Activated naive CD4-positive, alpha-beta T cell treated with anti-CD3 and anti-CD28 coated beads, Interleukin-2, amount 50 U/mL, for 24 hours (primary cell): Measurements from ENCODE around the gene CCDC81.
"Not testable (repeated sequence)": the region's sequence is repeated elsewhere in the genome, so short reads cannot be mapped to it uniquely, and the experiment has no call there.

Experiments
- H3K27ac Mint-ChIP-seq: one replicate; pipeline ENCODE4 v1.8.0; 2021; ENCODE audit warnings: mild to moderate bottlenecking, mixed read lengths
- H3K27me3 Mint-ChIP-seq: one replicate; pipeline ENCODE4 v1.8.0; 2021; ENCODE audit warnings: mixed read lengths
- H3K36me3 Mint-ChIP-seq: one replicate; pipeline ENCODE4 v1.8.0; 2021; ENCODE audit warnings: mixed read lengths
- H3K4me1 Mint-ChIP-seq: one replicate; pipeline ENCODE4 v1.8.0; 2021; ENCODE audit warnings: mixed read lengths
- H3K4me3 Mint-ChIP-seq: one replicate; pipeline ENCODE4 v1.8.0; 2021; ENCODE audit warnings: mild to moderate bottlenecking, mixed read lengths
- H3K9me3 Mint-ChIP-seq: one replicate; pipeline ENCODE4 v1.8.0; 2021; ENCODE audit warnings: mixed read lengths

The CCDC81 gene

GRCh38 chr11:86416494-86416893 is 41.8 kb downstream of the CCDC81 start:
- Mint-ChIP-seq H3K9me3 (no peaks in the 10 kb centered on the region), H3K36me3 (peaks cover 2% of the 10 kb centered on the region), H3K4me3 (no peak overlapping the region), H3K4me1 (no peaks in the 10 kb centered on the region), H3K27ac (no peak overlapping the region), H3K27me3 (no peaks in the 10 kb centered on the region)

GRCh38 chr11:86416951-86417350 is 42.3 kb downstream of the CCDC81 start:
- H3K9me3 Mint-ChIP-seq, H3K4me1 Mint-ChIP-seq, H3K4me3 Mint-ChIP-seq, H3K36me3 Mint-ChIP-seq, H3K27me3 Mint-ChIP-seq, H3K27ac Mint-ChIP-seq: not testable (repeated sequence)

GRCh38 chr11:86418106-86418505 is 43.4 kb downstream of the CCDC81 start:
- Mint-ChIP-seq H3K9me3 (no peaks in the 10 kb centered on the region), H3K36me3 (peaks cover 5% of the 10 kb centered on the region), H3K4me1 (no peaks in the 10 kb centered on the region), H3K27me3 (no peaks in the 10 kb centered on the region), H3K4me3 (no peak overlapping the region), H3K27ac (no peak overlapping the region)

- Mint-ChIP-seq H3K9me3 (no peaks in the 10 kb centered on the region), H3K27ac (no peak overlapping the region)
These were observed 43.8 kb downstream of the CCDC81 start for GRCh38 chr11:86418513-86418912.

GRCh38 chr11:86418917-86419316 is 44.2 kb downstream of the CCDC81 start:
- no peaks in the 10 kb centered on the region for H3K9me3 Mint-ChIP-seq
- no peak overlapping the region for H3K4me3 Mint-ChIP-seq
- H3K4me1 Mint-ChIP-seq: no peaks in the 10 kb centered on the region
- H3K27ac Mint-ChIP-seq: no peak overlapping the region
- H3K36me3 Mint-ChIP-seq: peaks cover 8% of the 10 kb centered on the region
- no peaks in the 10 kb centered on the region for H3K27me3 Mint-ChIP-seq

More at GRCh38 chr11:86418513-86418912, 43.8 kb downstream of the CCDC81 start:
- Mint-ChIP-seq H3K36me3 (peaks cover 8% of the 10 kb centered on the region), H3K4me1 (no peaks in the 10 kb centered on the region), H3K4me3 (no peak overlapping the region), H3K27me3 (no peaks in the 10 kb centered on the region)

GRCh38 chr11:86421946-86422345 is 47.3 kb downstream of the CCDC81 start:
- peaks cover 8% of the 10 kb centered on the region for H3K36me3 Mint-ChIP-seq
- H3K27me3 Mint-ChIP-seq: no peaks in the 10 kb centered on the region
- H3K9me3 Mint-ChIP-seq: no peaks in the 10 kb centered on the region
- H3K27ac Mint-ChIP-seq: no peak overlapping the region
- H3K4me1 Mint-ChIP-seq: no peaks in the 10 kb centered on the region
- no peak overlapping the region for H3K4me3 Mint-ChIP-seq

- Mint-ChIP-seq H3K4me3 (no peak overlapping the region), H3K27ac (no peak overlapping the region), H3K36me3 (peaks cover 10% of the 10 kb centered on the region), H3K27me3 (no peaks in the 10 kb centered on the region), H3K4me1 (no peaks in the 10 kb centered on the region), H3K9me3 (no peaks in the 10 kb centered on the region)
These were observed 47.7 kb downstream of the CCDC81 start for GRCh38 chr11:86422371-86422770.

GRCh38 chr11:86423488-86423887 is 48.8 kb downstream of the CCDC81 start:
- H3K4me3 Mint-ChIP-seq, H3K27ac Mint-ChIP-seq, H3K4me1 Mint-ChIP-seq, H3K27me3 Mint-ChIP-seq, H3K9me3 Mint-ChIP-seq: not testable (repeated sequence)
- peaks cover 11% of the 10 kb centered on the region for H3K36me3 Mint-ChIP-seq

GRCh38 chr11:86427441-86427840 is 52.8 kb downstream of the CCDC81 start:
- Mint-ChIP-seq H3K9me3 (no peaks in the 10 kb centered on the region), H3K4me1 (no peaks in the 10 kb centered on the region), H3K27ac (no peak overlapping the region), H3K36me3 (peaks cover 13% of the 10 kb centered on the region), H3K27me3 (no peaks in the 10 kb centered on the region), H3K4me3 (no peak overlapping the region)

- Mint-ChIP-seq H3K4me3 (peak overlapping the region; percentile 33), H3K27ac (no peak overlapping the region), H3K36me3 (peaks cover 9% of the 10 kb centered on the region), H3K4me1 (no peaks in the 10 kb centered on the region), H3K27me3 (no peaks in the 10 kb centered on the region), H3K9me3 (no peaks in the 10 kb centered on the region)
These were observed 56.6 kb downstream of the CCDC81 start for GRCh38 chr11:86431258-86431657.

- not testable (repeated sequence) for H3K4me1 Mint-ChIP-seq, H3K9me3 Mint-ChIP-seq, H3K27ac Mint-ChIP-seq, H3K4me3 Mint-ChIP-seq, H3K36me3 Mint-ChIP-seq, H3K27me3 Mint-ChIP-seq
These were observed 58.8 kb downstream of the CCDC81 start for GRCh38 chr11:86433361-86434095.

GRCh38 chr11:86435711-86436110 is 61.0 kb downstream of the CCDC81 start:
- Mint-ChIP-seq H3K27me3 (no peaks in the 10 kb centered on the region), H3K9me3 (no peaks in the 10 kb centered on the region), H3K4me1 (no peaks in the 10 kb centered on the region), H3K36me3 (peaks cover 2% of the 10 kb centered on the region), H3K4me3 (no peak overlapping the region), H3K27ac (no peak overlapping the region)

GRCh38 chr11:86438685-86439084 is 64.0 kb downstream of the CCDC81 start:
- H3K4me3 Mint-ChIP-seq: no peak overlapping the region
- H3K27me3 Mint-ChIP-seq: no peaks in the 10 kb centered on the region
- H3K27ac Mint-ChIP-seq: no peak overlapping the region
- H3K4me1 Mint-ChIP-seq: peaks cover 2% of the 10 kb centered on the region
- no peaks in the 10 kb centered on the region for H3K9me3 Mint-ChIP-seq
- peaks cover under 1% of the 10 kb centered on the region for H3K36me3 Mint-ChIP-seq

- Mint-ChIP-seq H3K27ac (no peak overlapping the region), H3K36me3 (peaks cover 6% of the 10 kb centered on the region), H3K4me1 (peaks cover 9% of the 10 kb centered on the region), H3K9me3 (no peaks in the 10 kb centered on the region), H3K4me3 (no peak overlapping the region), H3K27me3 (no peaks in the 10 kb centered on the region)
These were observed 65.6 kb downstream of the CCDC81 start for GRCh38 chr11:86440305-86440716.

- H3K4me1 Mint-ChIP-seq: peaks cover 9% of the 10 kb centered on the region
- H3K36me3 Mint-ChIP-seq: peaks cover 6% of the 10 kb centered on the region
- H3K27me3 Mint-ChIP-seq: no peaks in the 10 kb centered on the region
- no peak overlapping the region for H3K27ac Mint-ChIP-seq
- H3K4me3 Mint-ChIP-seq: no peak overlapping the region
- no peaks in the 10 kb centered on the region for H3K9me3 Mint-ChIP-seq
These were observed 66.2 kb downstream of the CCDC81 start for GRCh38 chr11:86440843-86441242.

GRCh38 chr11:86442420-86442819 is 67.7 kb downstream of the CCDC81 start:
- Mint-ChIP-seq H3K4me3 (no peak overlapping the region), H3K9me3 (no peaks in the 10 kb centered on the region), H3K36me3 (peaks cover 6% of the 10 kb centered on the region), H3K4me1 (peaks cover 9% of the 10 kb centered on the region), H3K27ac (no peak overlapping the region), H3K27me3 (no peaks in the 10 kb centered on the region)

GRCh38 chr11:86442827-86443226 is 68.1 kb downstream of the CCDC81 start:
- H3K4me3 Mint-ChIP-seq: no peak overlapping the region
- peaks cover 9% of the 10 kb centered on the region for H3K4me1 Mint-ChIP-seq
- H3K9me3 Mint-ChIP-seq: no peaks in the 10 kb centered on the region
- no peak overlapping the region for H3K27ac Mint-ChIP-seq
- H3K27me3 Mint-ChIP-seq: no peaks in the 10 kb centered on the region
- H3K36me3 Mint-ChIP-seq: peaks cover 6% of the 10 kb centered on the region
